HepG2 (cell line): ENCODE data around the gene NDOR1. TPM values are rescaled to one million over a fixed set of nuclear protein-coding genes. Genes with fewer than 3 reads are reported as not detected.

Source experiments
- AKAP8 ChIP-seq: sonication (generic); formaldehyde crosslinking; IDR thresholded peaks from 2 replicates; pipeline ENCODE4 v1.5.1; 2020; ENCODE audit warnings: mild to moderate bottlenecking, missing genetic modification reagents
- CAMTA2 ChIP-seq: sonication (generic); formaldehyde crosslinking; IDR thresholded peaks from 2 replicates; pipeline ENCODE4 v1.4.0; 2020; ENCODE audit warnings: mild to moderate bottlenecking, missing genetic modification reagents, borderline replicate concordance
- CC2D1A ChIP-seq: sonication (generic); formaldehyde crosslinking; IDR thresholded peaks from 2 replicates; pipeline ENCODE4 v1.8.1; 2023; ENCODE audit warnings: mild to moderate bottlenecking, missing genetic modification reagents
- DR1 ChIP-seq: sonication (generic); formaldehyde crosslinking; IDR thresholded peaks from 2 replicates; pipeline ENCODE4 v1.8.0; 2021; ENCODE audit warnings: mild to moderate bottlenecking, missing genetic modification reagents, inconsistent platforms
- MED13 ChIP-seq: sonication (generic); formaldehyde crosslinking; IDR thresholded peaks from 2 replicates; pipeline ENCODE4 v1.5.0; 2020; ENCODE audit warnings: missing genetic modification reagents
- REXO4 ChIP-seq: sonication (generic); formaldehyde crosslinking; IDR thresholded peaks from 2 replicates; pipeline ENCODE4 v1.8.0; 2022; ENCODE audit warnings: missing genetic modification reagents, mild to moderate bottlenecking, borderline replicate concordance
- RFX1 ChIP-seq: fragments of 450-650 bp; IDR thresholded peaks from 2 replicates; pipeline ENCODE4 v1.6.1; 2017
- SMC3 ChIP-seq: IDR thresholded peaks from 2 replicates; pipeline ENCODE4 v1.6.1; 2011; ENCODE audit warnings: low read length, improper control_type of control experiment
- SYNCRIP ChIP-seq: fragments of 200-400 bp; formaldehyde crosslinking; IDR thresholded peaks from 2 replicates; pipeline ENCODE4 v1.6.1; 2018; ENCODE audit warnings: mild to moderate bottlenecking, low read depth, low read length; ENCODE audit not compliant: insufficient read depth
- U2AF1 ChIP-seq: fragments of 200-400 bp; formaldehyde crosslinking; optimal IDR thresholded peaks from 2 replicates; pipeline ENCODE3; 2017; ENCODE audit warnings: mild to moderate bottlenecking, low read depth, low read length
- ZBTB33 ChIP-seq: sonication (generic); formaldehyde crosslinking; IDR thresholded peaks from 2 replicates; pipeline ENCODE4 v1.4.0; 2020; ENCODE audit warnings: missing genetic modification reagents
- ZNF256 ChIP-seq: sonication (generic); formaldehyde crosslinking; conservative IDR thresholded peaks from 2 replicates; pipeline ENCODE4 v1.4.0; 2020; ENCODE audit warnings: missing genetic modification reagents
- ZNF547 ChIP-seq: sonication (generic); formaldehyde crosslinking; IDR thresholded peaks from 2 replicates; pipeline ENCODE4 v1.5.1; 2020; ENCODE audit warnings: mild to moderate bottlenecking, missing genetic modification reagents
- polyA plus RNA-seq, 8 experiments: library from polyadenylated mRNA; depleted of rRNA in 3 of 8; stranded (reverse) in 7 of 8; unstranded in 1 of 8; fragments of >200 nt; fragmentation: Illumina TruSeq in 4 of 8; extraction: Trizol in 4 of 8; gene quantifications; 2 replicates each; pipeline versions ENCODE4 v1.2.1 to v1.2.3, GENCODE V29; 2011 to 2016; ENCODE audit warnings: low read depth in 4 of 8, missing spikeins in 1 of 8, mixed read lengths in 1 of 8; ENCODE audit not compliant: insufficient read depth in 1 of 8
- total RNA-seq, 5 experiments: library from RNA; depleted of rRNA; stranded (reverse); fragments of >200 nt; fragmentation: Illumina TruSeq; extraction: Trizol; gene quantifications; 2 replicates each; pipeline ENCODE4 v1.2.3, GENCODE V29; 2016; ENCODE audit warnings: low read depth in 1 of 5
- TF ChIP-seq, protein P1 (sequence below): sonication (generic); formaldehyde crosslinking; IDR thresholded peaks from 2 replicates; pipeline ENCODE4 v1.4.0; 2020; ENCODE audit warnings: missing genetic modification reagents
- TF ChIP-seq, protein P2 (sequence below): sonication (generic); formaldehyde crosslinking; IDR thresholded peaks from 2 replicates; pipeline ENCODE4 v1.8.1; 2022; ENCODE audit warnings: low read depth, mild to moderate bottlenecking, missing genetic modification reagents
- TF ChIP-seq, protein P3 (sequence below): sonication (generic); formaldehyde crosslinking; IDR thresholded peaks from 2 replicates; pipeline ENCODE4 v1.4.0; 2020; ENCODE audit warnings: missing genetic modification reagents, borderline replicate concordance
- TF ChIP-seq, protein P4 (sequence below): sonication (generic); formaldehyde crosslinking; IDR thresholded peaks from 2 replicates; pipeline ENCODE4 v1.9.0; 2021; ENCODE audit warnings: missing genetic modification reagents, borderline replicate concordance

Gene NDOR1
- total and polyA plus RNA-seq, 2 of the 13 experiments (the other 11 are each of a cell fraction or from before 2014, with no cell fraction given) = 3.6 to 8.7 TPM

DNA sequence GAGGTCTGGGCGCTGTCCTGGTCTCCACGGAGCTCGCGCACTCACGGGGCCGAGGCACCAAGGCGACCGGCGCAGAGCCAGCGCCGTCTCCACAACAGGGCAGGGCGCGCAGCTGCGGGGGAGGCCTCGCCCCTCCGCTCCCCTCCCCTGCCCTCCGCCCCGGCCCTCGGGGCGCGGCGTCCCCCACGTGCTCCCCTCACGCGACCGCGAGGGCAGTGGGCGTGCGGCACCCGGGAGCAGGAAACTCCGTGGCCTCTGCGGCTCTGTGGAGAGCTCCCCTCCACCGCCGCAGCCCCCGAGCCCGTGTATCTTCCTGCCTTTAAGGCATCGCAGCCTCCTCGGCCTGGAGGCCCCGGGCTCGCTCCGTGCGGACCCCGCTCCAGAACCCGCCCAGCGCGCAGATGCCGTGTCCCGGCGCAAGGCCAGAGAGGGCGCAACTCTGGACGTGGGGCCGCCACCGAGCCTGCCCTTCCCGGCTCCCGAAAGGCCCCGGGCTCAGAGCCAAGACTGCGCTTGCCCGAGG, 34.9 kb downstream of the NDOR1 start (continued):
- TF ChIP-seq, protein P1, sequence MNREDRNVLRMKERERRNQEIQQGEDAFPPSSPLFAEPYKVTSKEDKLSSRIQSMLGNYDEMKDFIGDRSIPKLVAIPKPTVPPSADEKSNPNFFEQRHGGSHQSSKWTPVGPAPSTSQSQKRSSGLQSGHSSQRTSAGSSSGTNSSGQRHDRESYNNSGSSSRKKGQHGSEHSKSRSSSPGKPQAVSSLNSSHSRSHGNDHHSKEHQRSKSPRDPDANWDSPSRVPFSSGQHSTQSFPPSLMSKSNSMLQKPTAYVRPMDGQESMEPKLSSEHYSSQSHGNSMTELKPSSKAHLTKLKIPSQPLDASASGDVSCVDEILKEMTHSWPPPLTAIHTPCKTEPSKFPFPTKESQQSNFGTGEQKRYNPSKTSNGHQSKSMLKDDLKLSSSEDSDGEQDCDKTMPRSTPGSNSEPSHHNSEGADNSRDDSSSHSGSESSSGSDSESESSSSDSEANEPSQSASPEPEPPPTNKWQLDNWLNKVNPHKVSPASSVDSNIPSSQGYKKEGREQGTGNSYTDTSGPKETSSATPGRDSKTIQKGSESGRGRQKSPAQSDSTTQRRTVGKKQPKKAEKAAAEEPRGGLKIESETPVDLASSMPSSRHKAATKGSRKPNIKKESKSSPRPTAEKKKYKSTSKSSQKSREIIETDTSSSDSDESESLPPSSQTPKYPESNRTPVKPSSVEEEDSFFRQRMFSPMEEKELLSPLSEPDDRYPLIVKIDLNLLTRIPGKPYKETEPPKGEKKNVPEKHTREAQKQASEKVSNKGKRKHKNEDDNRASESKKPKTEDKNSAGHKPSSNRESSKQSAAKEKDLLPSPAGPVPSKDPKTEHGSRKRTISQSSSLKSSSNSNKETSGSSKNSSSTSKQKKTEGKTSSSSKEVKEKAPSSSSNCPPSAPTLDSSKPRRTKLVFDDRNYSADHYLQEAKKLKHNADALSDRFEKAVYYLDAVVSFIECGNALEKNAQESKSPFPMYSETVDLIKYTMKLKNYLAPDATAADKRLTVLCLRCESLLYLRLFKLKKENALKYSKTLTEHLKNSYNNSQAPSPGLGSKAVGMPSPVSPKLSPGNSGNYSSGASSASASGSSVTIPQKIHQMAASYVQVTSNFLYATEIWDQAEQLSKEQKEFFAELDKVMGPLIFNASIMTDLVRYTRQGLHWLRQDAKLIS (CRISPR knock-in tag) = no peak
- TF ChIP-seq SMC3 (no peak), RFX1 (no peak), DR1 (CRISPR knock-in tag) (no peak), ZBTB33 (no peak; the same call in 1 of the 2 replicates), U2AF1 (no peak), SYNCRIP (no peak), ZNF547 (CRISPR knock-in tag) (peak; percentile 94), CAMTA2 (0 out of 2 replicates have a peak, but pooled peaks have one; percentile 28), REXO4 (CRISPR knock-in tag) (no peak), ZNF256 (CRISPR knock-in tag) (0 out of 2 replicates have a peak, but pooled peaks have one; percentile 24), CC2D1A (no peak), MED13 (CRISPR knock-in tag) (no peak), AKAP8 (CRISPR knock-in tag) (peak; percentile 81)
- TF ChIP-seq, protein P2, sequence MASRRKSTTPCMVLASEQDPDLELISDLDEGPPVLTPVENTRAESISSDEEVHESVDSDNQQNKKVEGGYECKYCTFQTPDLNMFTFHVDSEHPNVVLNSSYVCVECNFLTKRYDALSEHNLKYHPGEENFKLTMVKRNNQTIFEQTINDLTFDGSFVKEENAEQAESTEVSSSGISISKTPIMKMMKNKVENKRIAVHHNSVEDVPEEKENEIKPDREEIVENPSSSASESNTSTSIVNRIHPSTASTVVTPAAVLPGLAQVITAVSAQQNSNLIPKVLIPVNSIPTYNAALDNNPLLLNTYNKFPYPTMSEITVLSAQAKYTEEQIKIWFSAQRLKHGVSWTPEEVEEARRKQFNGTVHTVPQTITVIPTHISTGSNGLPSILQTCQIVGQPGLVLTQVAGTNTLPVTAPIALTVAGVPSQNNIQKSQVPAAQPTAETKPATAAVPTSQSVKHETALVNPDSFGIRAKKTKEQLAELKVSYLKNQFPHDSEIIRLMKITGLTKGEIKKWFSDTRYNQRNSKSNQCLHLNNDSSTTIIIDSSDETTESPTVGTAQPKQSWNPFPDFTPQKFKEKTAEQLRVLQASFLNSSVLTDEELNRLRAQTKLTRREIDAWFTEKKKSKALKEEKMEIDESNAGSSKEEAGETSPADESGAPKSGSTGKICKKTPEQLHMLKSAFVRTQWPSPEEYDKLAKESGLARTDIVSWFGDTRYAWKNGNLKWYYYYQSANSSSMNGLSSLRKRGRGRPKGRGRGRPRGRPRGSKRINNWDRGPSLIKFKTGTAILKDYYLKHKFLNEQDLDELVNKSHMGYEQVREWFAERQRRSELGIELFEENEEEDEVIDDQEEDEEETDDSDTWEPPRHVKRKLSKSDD = no peak; the same call in 1 of the 2 replicates
- TF ChIP-seq, protein P3, sequence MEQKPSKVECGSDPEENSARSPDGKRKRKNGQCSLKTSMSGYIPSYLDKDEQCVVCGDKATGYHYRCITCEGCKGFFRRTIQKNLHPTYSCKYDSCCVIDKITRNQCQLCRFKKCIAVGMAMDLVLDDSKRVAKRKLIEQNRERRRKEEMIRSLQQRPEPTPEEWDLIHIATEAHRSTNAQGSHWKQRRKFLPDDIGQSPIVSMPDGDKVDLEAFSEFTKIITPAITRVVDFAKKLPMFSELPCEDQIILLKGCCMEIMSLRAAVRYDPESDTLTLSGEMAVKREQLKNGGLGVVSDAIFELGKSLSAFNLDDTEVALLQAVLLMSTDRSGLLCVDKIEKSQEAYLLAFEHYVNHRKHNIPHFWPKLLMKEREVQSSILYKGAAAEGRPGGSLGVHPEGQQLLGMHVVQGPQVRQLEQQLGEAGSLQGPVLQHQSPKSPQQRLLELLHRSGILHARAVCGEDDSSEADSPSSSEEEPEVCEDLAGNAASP = peak; percentile 59; the same call in 1 of the 2 replicates
- TF ChIP-seq, protein P4, sequence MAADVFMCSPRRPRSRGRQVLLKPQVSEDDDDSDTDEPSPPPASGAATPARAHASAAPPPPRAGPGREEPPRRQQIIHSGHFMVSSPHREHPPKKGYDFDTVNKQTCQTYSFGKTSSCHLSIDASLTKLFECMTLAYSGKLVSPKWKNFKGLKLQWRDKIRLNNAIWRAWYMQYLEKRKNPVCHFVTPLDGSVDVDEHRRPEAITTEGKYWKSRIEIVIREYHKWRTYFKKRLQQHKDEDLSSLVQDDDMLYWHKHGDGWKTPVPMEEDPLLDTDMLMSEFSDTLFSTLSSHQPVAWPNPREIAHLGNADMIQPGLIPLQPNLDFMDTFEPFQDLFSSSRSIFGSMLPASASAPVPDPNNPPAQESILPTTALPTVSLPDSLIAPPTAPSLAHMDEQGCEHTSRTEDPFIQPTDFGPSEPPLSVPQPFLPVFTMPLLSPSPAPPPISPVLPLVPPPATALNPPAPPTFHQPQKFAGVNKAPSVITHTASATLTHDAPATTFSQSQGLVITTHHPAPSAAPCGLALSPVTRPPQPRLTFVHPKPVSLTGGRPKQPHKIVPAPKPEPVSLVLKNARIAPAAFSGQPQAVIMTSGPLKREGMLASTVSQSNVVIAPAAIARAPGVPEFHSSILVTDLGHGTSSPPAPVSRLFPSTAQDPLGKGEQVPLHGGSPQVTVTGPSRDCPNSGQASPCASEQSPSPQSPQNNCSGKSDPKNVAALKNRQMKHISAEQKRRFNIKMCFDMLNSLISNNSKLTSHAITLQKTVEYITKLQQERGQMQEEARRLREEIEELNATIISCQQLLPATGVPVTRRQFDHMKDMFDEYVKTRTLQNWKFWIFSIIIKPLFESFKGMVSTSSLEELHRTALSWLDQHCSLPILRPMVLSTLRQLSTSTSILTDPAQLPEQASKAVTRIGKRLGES (CRISPR knock-in tag) = 0 out of 2 replicates have a peak, but pooled peaks have one; percentile 60
